IMR-90 (cell line): Measurements from ENCODE around the gene NAA38. TPM values are rescaled to one million over a fixed set of nuclear protein-coding genes. Genes with fewer than 3 reads are reported as not detected.

ENCODE experiments used
- ATAC-seq: fragments of 200-7000 bp; cut with Tn5 transposase; 2 replicates; pipeline ENCODE4 v1.9.1; 2020; ENCODE audit warnings: low read depth, mild to moderate bottlenecking, moderate library complexity
- BruUV-seq: library from RNA; stranded (reverse); fragments of 400-500 nt; replicated peaks from 2 replicates; lab custom pipeline; 2021; lab: Mats Ljungman, UMichigan
- CTCF ChIA-PET: fragments of 300-600 bp; formaldehyde crosslinking; extraction: SDS; loops from one replicate; lab custom pipeline; 2021; ENCODE audit warnings: antibody characterized with exemption; lab: Yijun Ruan, JAX
- POLR2A ChIA-PET: fragments of 300-600 bp; sonication (Branson Sonifier 250); formaldehyde crosslinking; loops from one replicate; lab custom pipeline; 2022; ENCODE audit warnings: antibody characterized with exemption; ENCODE audit not compliant: unreplicated experiment; lab: Charles Lee
- DNase-seq: peaks from one replicate; pipeline ENCODE4 v3.0.0; 2013
- H2AFZ ChIP-seq: replicated peaks from 2 replicates; pipeline ENCODE3; 2013; ENCODE audit warnings: low read length, mild to moderate bottlenecking; ENCODE audit not compliant: poor library complexity
- H2AK5ac ChIP-seq: 2 replicates; pipeline ENCODE4 v1.6.1; 2013; ENCODE audit warnings: low read depth, low read length, inconsistent platforms
- H2AK9ac ChIP-seq: replicated peaks from 2 replicates; pipeline ENCODE3; 2013; ENCODE audit warnings: mild to moderate bottlenecking, low read depth, low read length, moderate library complexity; ENCODE audit not compliant: poor library complexity
- H2BK120ac ChIP-seq: 2 replicates; pipeline ENCODE4 v1.6.1; 2013; ENCODE audit warnings: low read depth, low read length, inconsistent platforms
- H2BK15ac ChIP-seq: 3 replicates; pipeline ENCODE4 v1.6.1; 2013; ENCODE audit warnings: low read depth, low read length, inconsistent platforms
- H2BK20ac ChIP-seq: 2 replicates; pipeline ENCODE4 v1.6.1; 2013; ENCODE audit warnings: low read depth, mild to moderate bottlenecking, inconsistent platforms, low read length, moderate library complexity
- H2BK5ac ChIP-seq: 2 replicates; pipeline ENCODE4 v1.6.1; 2013; ENCODE audit warnings: mild to moderate bottlenecking, low read depth, low read length, inconsistent platforms; ENCODE audit not compliant: poor library complexity, severe bottlenecking
- H3K14ac ChIP-seq: replicated peaks from 2 replicates; pipeline ENCODE4 v1.6.1; 2013; ENCODE audit warnings: low read depth, low read length, inconsistent platforms
- H3K18ac ChIP-seq: 2 replicates; pipeline ENCODE4 v1.6.1; 2013; ENCODE audit warnings: low read depth, low read length, control low read depth
- H3K23ac ChIP-seq: 2 replicates; pipeline ENCODE4 v1.6.1; 2013; ENCODE audit warnings: low read depth, low read length, inconsistent platforms
- H3K27ac ChIP-seq: 2 replicates; pipeline ENCODE4 v1.5.1; 2013; ENCODE audit warnings: mild to moderate bottlenecking, control low read depth, low read length; ENCODE audit not compliant: insufficient read depth
- H3K27me3 ChIP-seq: 2 replicates; pipeline ENCODE4 v1.6.1; 2013; ENCODE audit warnings: low read length; ENCODE audit not compliant: control insufficient read depth, insufficient read depth
- H3K36me3 ChIP-seq: 2 replicates; pipeline ENCODE4 v1.6.1; 2013; ENCODE audit warnings: low read length, mixed read lengths; ENCODE audit not compliant: control insufficient read depth, insufficient read depth
- H3K4ac ChIP-seq: 2 replicates; pipeline ENCODE4 v1.6.1; 2013; ENCODE audit warnings: low read depth, low read length, inconsistent platforms
- H3K4me1 ChIP-seq: 2 replicates; pipeline ENCODE4 v1.6.1; 2013; ENCODE audit warnings: low read length, mixed read lengths; ENCODE audit not compliant: control insufficient read depth, insufficient read depth
- H3K4me2 ChIP-seq: 2 replicates; pipeline ENCODE4 v1.6.1; 2013; ENCODE audit warnings: low read depth, mild to moderate bottlenecking, control low read depth, low read length, moderate library complexity
- H3K4me3 ChIP-seq: 2 replicates; pipeline ENCODE4 v1.5.1; 2013; ENCODE audit warnings: low read depth, mild to moderate bottlenecking, control low read depth, low read length, moderate library complexity; ENCODE audit not compliant: insufficient read depth
- H3K56ac ChIP-seq: 2 replicates; pipeline ENCODE4 v1.6.1; 2013; ENCODE audit warnings: low read length, inconsistent platforms; ENCODE audit not compliant: insufficient read depth; ENCODE audit errors: extremely low read depth
- H3K79me1 ChIP-seq, 2 experiments: 2 replicates each; pipeline ENCODE4 v1.6.1; 2013; ENCODE audit warnings: low read length in 2 of 2, inconsistent platforms in 1 of 2, low read depth in 1 of 2
- H3K9ac ChIP-seq: 2 replicates; pipeline ENCODE4 v1.6.1; 2013; ENCODE audit warnings: low read depth, low read length, control low read depth
- H3K9me1 ChIP-seq: 2 replicates; pipeline ENCODE4 v1.6.1; 2013; ENCODE audit warnings: low read length, inconsistent platforms; ENCODE audit not compliant: insufficient read depth
- H3K9me3 ChIP-seq: 2 replicates; pipeline ENCODE4 v1.6.1; 2013; ENCODE audit warnings: low read length; ENCODE audit not compliant: control insufficient read depth, insufficient read depth
- H4K20me1 ChIP-seq: 2 replicates; pipeline ENCODE4 v1.6.1; 2013; ENCODE audit warnings: low read length, inconsistent platforms; ENCODE audit not compliant: insufficient read depth
- H4K5ac ChIP-seq: 2 replicates; pipeline ENCODE4 v1.6.1; 2013; ENCODE audit warnings: mild to moderate bottlenecking, low read depth, low read length, control low read depth
- H4K8ac ChIP-seq, 2 experiments: 2 replicates each; pipeline ENCODE4 v1.6.1; 2013; ENCODE audit warnings: low read depth in 2 of 2, low read length in 2 of 2, control low read depth in 1 of 2, inconsistent platforms in 1 of 2
- H4K91ac ChIP-seq: 2 replicates; pipeline ENCODE4 v1.6.1; 2013; ENCODE audit warnings: low read depth, low read length, inconsistent platforms; ENCODE audit not compliant: insufficient read depth
- BHLHE40 ChIP-seq: fragments of 150-350 bp; IDR thresholded peaks from 2 replicates; pipeline ENCODE4 v1.6.1; 2016; ENCODE audit warnings: mild to moderate bottlenecking, low read depth, low read length
- CEBPB ChIP-seq: IDR thresholded peaks from 2 replicates; pipeline ENCODE4 v1.6.1; 2012; ENCODE audit warnings: low read depth, low read length, improper control_type of control experiment
- CHD1 ChIP-seq: IDR thresholded peaks from 2 replicates; pipeline ENCODE4 v1.6.1; 2012; ENCODE audit warnings: low read depth, low read length, improper control_type of control experiment
- CTCF ChIP-seq: conservative IDR thresholded peaks from 2 replicates; pipeline ENCODE4 v1.5.1; 2012; ENCODE audit warnings: mild to moderate bottlenecking, low read depth, low read length, improper control_type of control experiment
- FOS ChIP-seq: fragments of 150-350 bp; IDR thresholded peaks from 2 replicates; pipeline ENCODE4 v1.6.1; 2016; ENCODE audit warnings: low read depth, low read length
- MAFK ChIP-seq: IDR thresholded peaks from 2 replicates; pipeline ENCODE4 v1.6.1; 2012; ENCODE audit warnings: low read depth, low read length, improper control_type of control experiment
- MAZ ChIP-seq: IDR thresholded peaks from 2 replicates; pipeline ENCODE4 v1.6.1; 2012; ENCODE audit warnings: low read depth, mild to moderate bottlenecking, low read length, improper control_type of control experiment, moderate library complexity, borderline replicate concordance
- MXI1 ChIP-seq: IDR thresholded peaks from 2 replicates; pipeline ENCODE4 v1.6.1; 2012; ENCODE audit warnings: low read depth, mild to moderate bottlenecking, low read length, moderate library complexity, borderline replicate concordance
- NFE2L2 ChIP-seq: fragments of 150-350 bp; IDR thresholded peaks from 2 replicates; pipeline ENCODE4 v1.6.1; 2016; ENCODE audit warnings: low read depth, mild to moderate bottlenecking, low read length
- POLR2A ChIP-seq: IDR thresholded peaks from 2 replicates; pipeline ENCODE4 v1.6.1; 2012; ENCODE audit warnings: mild to moderate bottlenecking, low read depth, low read length
- RAD21 ChIP-seq: IDR thresholded peaks from 2 replicates; pipeline ENCODE4 v1.6.1; 2012; ENCODE audit warnings: low read length, improper control_type of control experiment
- RCOR1 ChIP-seq: IDR thresholded peaks from 2 replicates; pipeline ENCODE4 v1.6.1; 2012; ENCODE audit warnings: mild to moderate bottlenecking, low read length, improper control_type of control experiment; ENCODE audit not compliant: insufficient replicate concordance
- RFX5 ChIP-seq: IDR thresholded peaks from 2 replicates; pipeline ENCODE4 v1.8.0; 2012; ENCODE audit warnings: low read depth, mild to moderate bottlenecking, low read length, moderate library complexity
- SMC3 ChIP-seq: fragments of 150-350 bp; IDR thresholded peaks from 2 replicates; pipeline ENCODE4 v1.6.1; 2016; ENCODE audit warnings: low read depth, mild to moderate bottlenecking, antibody characterized with exemption, low read length, moderate library complexity
- USF2 ChIP-seq: fragments of 150-350 bp; IDR thresholded peaks from 2 replicates; pipeline ENCODE4 v1.6.1; 2017; ENCODE audit warnings: mild to moderate bottlenecking, antibody characterized with exemption, low read length, low read depth
- WGBS, 2 experiments: methylation state at CpG; one replicate each; pipeline versions ENCODE4 v1.1.5 to v1.1.7; 2013; ENCODE audit warnings: missing lambda C conversion rate in 2 of 2; ENCODE audit not compliant: insufficient read length in 1 of 2; ENCODE audit errors: extremely low coverage in 2 of 2; 5-methylcytosine and 5-hydroxymethylcytosine counted together
- dilution Hi-C: fragments of 300-500 bp; cut with HindIII; formaldehyde crosslinking; loops from one replicate; pipeline ENCODE4 v1.14.3; 2018; ENCODE audit warnings: low sequenced_read_pairs; ENCODE audit not compliant: unreplicated experiment
- in situ Hi-C: fragments of 300-500 bp; cut with MboI; formaldehyde crosslinking; loops from 3 replicates; pipeline ENCODE4 v1.14.3; 2019; ENCODE audit warnings: low sequenced_read_pairs, inconsistent platforms, mixed read lengths
- intact Hi-C: fragments of 100-400 bp; cut with micrococcal nuclease; formaldehyde crosslinking; loops from 2 replicates; pipeline ENCODE4 v1.10.0; 2022
- polyA plus RNA-seq, 3 experiments: library from polyadenylated mRNA; depleted of rRNA; stranded (reverse); fragments of >200 nt; gene quantifications; 2 replicates each; pipeline ENCODE4 v1.2.3, GENCODE V29; 2012; ENCODE audit warnings: low replicate concordance in 1 of 3
- total RNA-seq: library from RNA; depleted of rRNA; stranded (reverse); fragments of >200 nt; gene quantifications from 2 replicates; pipeline ENCODE4 v1.2.3, GENCODE V29; 2012

NAA38 gene
- total and polyA plus RNA-seq, 2 of the 4 experiments (the other 2 are of a cell fraction), result 40.7 to 76.8 TPM

- 37% methylated on average over 9 of the region's 19 CpGs; no CpG with 5 or more reads in 1 of the 2 experiments for WGBS, 2 experiments
- Histone ChIP-seq H4K20me1 (0 out of 2 replicates have a peak, but pooled peaks cover 4% of the 10 kb centered on the region), H3K4me1 (peaks cover 3% of the 10 kb centered on the region), H3K36me3 (no peaks in the 10 kb centered on the region), H2AK9ac (peak overlapping the region; percentile 88), H3K9me1 (no peaks in the 10 kb centered on the region), H4K91ac (no peak overlapping the region), H2BK15ac (no peak overlapping the region), H3K9ac (peak overlapping the region; percentile 48), H3K27ac (no peak overlapping the region), H3K9me3 (no peaks in the 10 kb centered on the region), H2AFZ (peak overlapping the region; percentile 98), H2BK20ac (no peak overlapping the region), H4K5ac (no peak overlapping the region), H3K23ac (no peak overlapping the region), H3K14ac (no peak overlapping the region; the same call in 1 of the 2 replicates), H4K8ac (peak overlapping the region; percentile 33 to 71; a peak in 2 of 4 replicates), H3K4ac (0 out of 2 replicates have a peak overlapping the region, but pooled peaks have one; percentile 21), H3K79me1 (peaks cover 0 to 21% of the 10 kb centered on the region in 2 experiments; a peak in 2 of 4 replicates), H2BK120ac (no peak overlapping the region), H3K4me2 (peak overlapping the region; percentile 66), H3K56ac (no peak overlapping the region), H2BK5ac (no peak overlapping the region), H3K18ac (no peak overlapping the region), H3K27me3 (peaks cover 6% of the 10 kb centered on the region), H3K4me3 (no peak overlapping the region), H2AK5ac (peak overlapping the region; percentile 26; the same call in 1 of the 2 replicates)
- BruUV-seq, result no TSS peak
- ChIA-PET POLR2A (no interaction called here), CTCF (interaction anchor here (1.1 to 1.6 kb wide), 2 partner anchors 9 to 24 kb away, joined by 3 read pairs; partner anchors contain the start of gene NAA38)
- DNase-seq, result no peak
- ATAC-seq, result no peak
- in situ Hi-C loops (no loop called here), dilution Hi-C loops (no loop called here), intact Hi-C loops (no loop called here)
- no peak for TF ChIP-seq MAZ
- TF ChIP-seq NFE2L2, result no peak
- no peak for TF ChIP-seq RFX5
- TF ChIP-seq SMC3, result no peak
- no peak for TF ChIP-seq MAFK
- no peak for TF ChIP-seq POLR2A
- no peak for TF ChIP-seq CEBPB
- no peak for TF ChIP-seq BHLHE40
- TF ChIP-seq CHD1, result no peak
- TF ChIP-seq CTCF, result no peak
- TF ChIP-seq FOS, result no peak
- TF ChIP-seq MXI1, result no peak
- no peak for TF ChIP-seq RCOR1
- TF ChIP-seq RAD21, result no peak
- no peak for TF ChIP-seq USF2
Measured at GRCh38 chr17:7833011-7833794, 24.2 kb downstream of the NAA38 start.
